Endothelial cell of hepatic sinusoid (primary cell): ENCODE measurements around the gene NEK7.
"Not testable (repeated sequence)": the region's sequence is repeated elsewhere in the genome, so short reads cannot be mapped to it uniquely, and the experiment has no call there.

Experiments used
- in situ Hi-C: cut with HindIII; loops from 2 replicates; pipeline ENCODE4 v1.10.0; 2017; ENCODE audit warnings: low sequenced_read_pairs

Gene NEK7

GRCh38 chr1:198168227-198168626, 11.4 kb downstream of the NEK7 start:
- in situ Hi-C loops, result no loop called here

GRCh38 chr1:198169672-198170071, 12.9 kb downstream of the NEK7 start:
- in situ Hi-C loops, result no loop called here

GRCh38 chr1:198171667-198172540, 15.1 kb downstream of the NEK7 start:
- in situ Hi-C loops, result no loop called here

GRCh38 chr1:198173832-198174231, 17.0 kb downstream of the NEK7 start:
- in situ Hi-C loops, result no loop called here

- in situ Hi-C loops, result no loop called here
Observed at GRCh38 chr1:198174297-198174696, 17.5 kb downstream of the NEK7 start.

- in situ Hi-C loops, result no loop called here
Observed at GRCh38 chr1:198175423-198176170, 18.8 kb downstream of the NEK7 start.

GRCh38 chr1:198176179-198176578, 19.4 kb downstream of the NEK7 start:
- in situ Hi-C loops, result no loop called here

GRCh38 chr1:198177546-198177945, 20.7 kb downstream of the NEK7 start:
- in situ Hi-C loops, result no loop called here

- in situ Hi-C loops, result no loop called here
Observed at GRCh38 chr1:198178615-198179014, 21.8 kb downstream of the NEK7 start.

- in situ Hi-C loops, result no loop called here
Observed at GRCh38 chr1:198179556-198179981, 22.8 kb downstream of the NEK7 start.

GRCh38 chr1:198183605-198184004, 26.8 kb downstream of the NEK7 start:
- in situ Hi-C loops, result no loop called here

- in situ Hi-C loops, result no loop called here
Observed at GRCh38 chr1:198184516-198184915, 27.7 kb downstream of the NEK7 start.

- in situ Hi-C loops, result no loop called here
Observed at GRCh38 chr1:198185146-198185545, 28.3 kb downstream of the NEK7 start.

- in situ Hi-C loops, result no loop called here
Observed at GRCh38 chr1:198185759-198186158, 29.0 kb downstream of the NEK7 start.

GRCh38 chr1:198186916-198187580, 30.2 kb downstream of the NEK7 start:
- in situ Hi-C loops, result no loop called here

- in situ Hi-C loops, result no loop called here
Observed at GRCh38 chr1:198187973-198188588, 31.3 kb downstream of the NEK7 start.

GRCh38 chr1:198191117-198191516, 34.3 kb downstream of the NEK7 start:
- in situ Hi-C loops, result no loop called here

- in situ Hi-C loops, result not testable (repeated sequence)
Observed at GRCh38 chr1:198193871-198194270, 37.1 kb downstream of the NEK7 start.

- in situ Hi-C loops, result no loop called here
Observed at GRCh38 chr1:198196630-198197029, 39.8 kb downstream of the NEK7 start.

- in situ Hi-C loops, result no loop called here
Observed at GRCh38 chr1:198197285-198197684, 40.5 kb downstream of the NEK7 start.

- in situ Hi-C loops, result no loop called here
Observed at GRCh38 chr1:198199105-198199504, 42.3 kb downstream of the NEK7 start.
